HG03095 (cell line): Measurements from ENCODE around the gene BUB3.
"Not testable (repeated sequence)": the region's sequence is repeated elsewhere in the genome, so short reads cannot be mapped to it uniquely, and the experiment has no call there.

Experiments used
- ATAC-seq: cut with Tn5 transposase; IDR thresholded peaks from one replicate; pipeline ENCODE4 v1.9.1; 2021; ENCODE audit warnings: moderate library complexity; ENCODE audit not compliant: unreplicated experiment

The BUB3 gene

DNA sequence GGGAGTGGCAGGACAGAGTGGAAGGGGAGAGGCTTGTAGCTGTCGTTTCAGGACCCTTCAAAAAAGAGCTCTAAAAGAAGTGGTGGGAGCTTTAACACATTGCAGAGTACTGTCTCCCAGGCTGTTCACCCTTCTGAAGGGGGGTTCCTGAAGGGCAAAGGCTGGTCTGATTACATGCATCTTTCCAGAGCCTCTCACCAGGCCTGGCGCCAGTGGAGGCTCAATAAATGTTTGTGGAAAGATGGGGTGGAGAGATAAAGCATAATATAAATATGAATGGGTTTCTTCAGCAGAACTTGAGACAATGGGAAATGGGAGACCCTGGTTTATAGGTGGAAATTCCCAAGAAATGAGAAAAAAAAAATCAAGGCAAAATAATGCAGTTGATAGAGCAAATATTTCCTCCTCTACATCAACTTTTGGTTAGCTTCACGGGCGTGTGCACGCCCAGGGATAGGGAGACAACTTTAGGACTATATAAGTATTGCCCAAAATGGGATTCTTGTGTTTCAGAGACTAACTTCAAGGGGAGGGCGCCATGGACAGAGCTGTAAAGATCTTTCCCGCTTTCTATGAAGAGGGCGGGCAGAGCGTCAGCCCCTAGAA, 613 bp upstream of the BUB3 start:
- ATAC-seq: no peak

DNA sequence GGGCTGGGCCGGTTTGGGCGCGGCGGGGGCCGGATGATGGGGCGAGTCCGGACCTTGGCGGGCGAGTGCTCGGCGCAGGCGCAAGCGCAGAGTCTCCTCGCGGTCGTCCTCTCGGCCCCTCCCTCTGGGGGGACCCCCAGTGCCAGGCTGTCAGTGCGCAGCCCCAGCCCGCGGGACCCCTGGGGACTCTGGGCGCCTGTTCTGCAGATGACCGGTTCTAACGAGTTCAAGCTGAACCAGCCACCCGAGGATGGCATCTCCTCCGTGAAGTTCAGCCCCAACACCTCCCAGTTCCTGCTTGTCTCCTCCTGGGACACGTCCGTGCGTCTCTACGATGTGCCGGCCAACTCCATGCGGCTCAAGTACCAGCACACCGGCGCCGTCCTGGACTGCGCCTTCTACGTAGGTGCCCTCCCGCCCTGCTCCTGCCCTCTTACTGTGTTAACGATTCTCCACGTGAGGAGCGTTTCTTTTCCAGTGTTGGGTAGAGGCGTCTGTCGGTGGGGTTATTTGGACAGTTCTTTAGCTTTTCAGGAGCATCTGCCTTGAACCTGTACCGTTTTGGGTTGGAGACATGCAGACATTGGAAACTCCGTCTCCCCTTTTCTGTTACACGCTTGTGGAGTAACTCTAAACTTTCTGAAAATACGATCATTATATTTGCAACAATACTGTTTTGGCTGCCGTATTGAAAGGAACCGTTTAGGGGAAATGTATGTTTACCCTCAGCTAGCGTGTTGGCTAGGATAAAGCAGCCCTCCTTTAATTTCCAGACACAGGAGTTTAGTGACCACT, 706 bp downstream of the BUB3 start:
- ATAC-seq: peak; percentile 45

GRCh38 chr10:123156078-123156477, 1.9 kb downstream of the BUB3 start:
- no peak for ATAC-seq

GRCh38 chr10:123157210-123157609, 3.0 kb downstream of the BUB3 start:
- ATAC-seq: no peak

DNA sequence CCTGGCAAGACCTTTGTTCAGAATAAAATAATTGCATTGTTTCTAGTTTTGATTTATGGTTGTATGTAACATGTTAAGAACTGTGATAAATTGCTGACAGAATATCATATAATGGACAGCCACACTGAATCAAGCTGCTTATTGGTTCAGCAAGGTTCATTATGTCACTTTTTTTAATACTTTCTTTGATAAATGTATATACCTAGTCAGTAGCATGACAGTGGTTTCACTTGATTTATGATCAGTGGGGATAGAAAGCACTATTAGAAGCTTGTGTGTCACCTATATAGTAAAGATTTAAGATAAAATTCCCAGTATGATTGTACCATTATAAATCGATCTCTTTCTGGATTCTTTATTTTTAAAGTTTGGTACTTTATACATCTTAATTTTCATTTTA, 4.5 kb downstream of the BUB3 start:
- no peak for ATAC-seq

GRCh38 chr10:123160311-123160980, 6.2 kb downstream of the BUB3 start:
- no peak for ATAC-seq

DNA sequence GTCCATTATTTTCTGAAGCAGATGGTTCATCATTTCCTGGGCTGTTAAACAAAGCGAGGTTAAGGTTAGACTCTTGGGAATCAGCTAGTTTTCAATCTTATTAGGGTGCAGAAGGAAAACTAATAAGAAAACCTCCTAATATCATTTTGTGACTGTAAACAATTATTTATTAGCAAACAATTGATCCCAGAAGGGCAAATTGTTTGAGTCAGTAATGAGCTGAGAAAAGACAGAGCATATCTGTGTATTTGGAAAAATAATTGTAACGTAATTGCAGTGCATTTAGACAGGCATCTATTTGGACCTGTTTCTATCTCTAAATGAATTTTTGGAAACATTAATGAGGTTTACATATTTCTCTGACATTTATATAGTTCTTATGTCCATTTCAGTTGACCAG, 10.1 kb downstream of the BUB3 start:
- no peak for ATAC-seq

DNA sequence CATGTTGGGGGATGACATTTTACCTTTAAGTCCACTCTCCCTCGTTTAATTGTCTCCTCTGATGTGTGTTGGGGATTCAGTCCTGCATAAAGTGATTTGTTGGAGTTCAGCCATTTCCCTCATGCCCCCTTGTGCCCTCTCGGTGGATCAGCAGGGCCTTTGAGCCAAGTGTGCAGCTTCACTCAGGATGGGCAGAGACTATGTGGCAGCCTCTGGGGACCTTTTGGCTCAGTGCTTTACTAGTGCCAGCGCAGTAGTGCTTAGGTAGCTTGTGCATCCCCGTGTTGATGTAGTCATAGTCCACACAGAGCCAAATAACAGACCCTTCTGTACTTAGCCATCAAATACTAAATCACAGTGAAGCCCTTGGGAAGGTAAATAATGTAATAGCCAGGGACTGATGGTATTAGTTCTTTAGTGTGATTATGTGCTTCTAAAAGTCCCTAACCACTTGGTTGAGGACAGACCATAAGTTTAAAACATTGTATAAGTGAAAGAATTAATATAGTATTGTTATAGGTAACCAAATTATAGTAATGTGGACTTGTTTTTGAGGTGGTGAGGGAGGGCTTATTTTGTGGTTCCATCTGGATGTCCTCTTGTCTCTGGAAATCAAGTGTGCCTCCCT, 11.4 kb downstream of the BUB3 start:
- ATAC-seq: no peak

DNA sequence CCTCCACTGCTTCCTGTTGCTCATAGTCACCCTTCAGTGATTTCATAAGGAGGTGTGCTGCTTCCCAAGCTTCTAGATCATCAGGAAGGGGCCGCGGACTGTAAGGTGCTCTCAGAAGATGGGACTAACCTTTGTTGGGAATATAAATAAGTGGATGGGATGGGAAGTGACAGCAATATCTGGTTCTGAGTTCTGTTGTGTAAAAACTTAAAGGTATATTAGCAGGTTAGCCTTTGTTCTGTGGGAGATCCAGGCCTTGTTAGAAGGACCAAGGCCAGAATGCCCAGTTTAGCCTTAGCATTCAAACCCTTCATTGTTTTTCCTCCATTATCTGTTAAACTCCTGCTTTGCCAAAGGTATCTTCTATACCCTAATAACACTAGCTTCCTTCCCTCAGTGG, 12.4 kb downstream of the BUB3 start:
- no peak for ATAC-seq

DNA sequence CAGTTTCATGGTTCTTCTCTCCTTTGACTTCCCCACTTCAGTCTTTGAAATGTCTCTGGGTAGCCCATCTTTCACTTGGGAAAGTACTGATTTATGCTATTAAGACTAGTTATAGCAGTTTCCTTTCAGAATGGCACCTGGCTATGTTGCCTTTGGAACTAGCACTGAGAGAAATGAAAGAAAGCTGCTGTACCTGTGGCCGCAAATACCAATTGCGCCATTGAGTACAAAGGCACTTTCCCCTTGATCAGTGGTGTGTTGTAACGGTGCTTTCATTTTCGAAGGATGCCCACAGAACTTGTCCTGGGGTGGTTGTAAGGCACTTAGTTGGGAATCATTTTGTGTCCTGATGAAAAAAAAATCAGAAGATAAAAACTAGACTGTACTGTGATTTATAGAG, 16.8 kb downstream of the BUB3 start:
- ATAC-seq: no peak

DNA sequence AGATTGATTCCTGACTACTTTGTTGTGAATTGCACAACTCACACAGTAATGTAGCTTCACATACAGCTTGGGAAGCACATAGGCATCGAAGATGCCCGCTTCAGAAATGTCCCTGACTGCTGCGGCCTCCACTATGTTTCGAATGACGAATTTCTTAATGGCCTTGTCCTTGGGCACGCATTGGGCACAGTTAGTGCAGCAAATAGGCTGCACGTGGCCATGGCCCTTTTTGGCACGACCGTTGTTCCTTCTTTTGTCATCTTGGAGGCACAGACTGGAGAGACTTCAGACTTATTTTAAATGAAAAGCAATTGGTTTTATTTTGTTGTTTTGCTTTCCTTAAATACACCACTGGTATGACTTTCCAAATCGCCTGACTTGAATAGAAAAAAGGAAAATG, 17.4 kb downstream of the BUB3 start:
- not testable (repeated sequence) for ATAC-seq

DNA sequence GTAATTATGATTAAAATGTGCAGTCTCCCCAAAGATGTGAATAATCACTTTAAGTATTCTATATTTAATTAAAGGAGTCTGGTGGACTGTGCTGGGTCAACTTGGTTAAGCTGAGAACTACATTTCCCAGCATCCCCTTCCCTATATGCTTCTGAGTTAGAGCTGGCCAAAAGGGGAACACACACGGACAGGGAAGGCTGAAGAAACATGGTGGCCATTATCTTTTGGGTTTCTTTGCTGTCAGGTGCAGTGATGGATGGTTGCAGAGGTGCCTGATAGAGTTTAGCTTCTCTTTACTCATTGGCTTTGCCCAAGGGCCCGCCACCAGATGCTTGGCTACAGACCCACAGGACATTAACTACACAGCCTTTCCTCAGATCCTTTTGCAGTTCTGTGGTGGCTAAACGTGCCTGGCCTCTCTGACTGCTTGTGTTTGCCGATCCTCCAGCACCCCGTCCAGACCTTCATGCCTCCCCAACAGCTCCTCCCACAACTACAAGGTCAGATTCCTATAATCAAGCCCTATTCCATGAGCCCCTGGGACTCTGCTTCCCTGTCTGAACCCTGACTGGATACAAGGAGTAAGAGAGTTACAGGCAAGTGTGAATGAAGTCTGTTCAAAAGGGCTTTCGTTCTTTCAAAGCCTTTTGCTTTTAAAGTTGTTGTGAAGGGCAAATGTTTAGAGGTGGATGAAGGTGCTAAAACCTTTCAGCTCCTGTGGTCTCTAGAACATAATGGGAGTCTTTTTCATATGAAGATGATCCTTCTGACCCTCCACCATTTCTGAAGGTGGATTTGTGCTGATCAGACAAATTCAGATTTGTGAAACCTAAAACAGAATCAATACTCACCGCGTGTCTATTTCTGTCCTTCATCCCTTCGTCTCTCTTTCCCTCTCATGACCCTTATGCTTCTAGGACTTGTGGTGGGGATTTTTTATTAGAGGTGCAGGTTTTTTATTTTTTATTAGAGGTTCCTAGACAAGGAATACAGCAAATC, 21.5 kb downstream of the BUB3 start:
- no peak for ATAC-seq

- ATAC-seq: not testable (repeated sequence)
Observed at GRCh38 chr10:123178390-123178789, 24.2 kb downstream of the BUB3 start.

DNA sequence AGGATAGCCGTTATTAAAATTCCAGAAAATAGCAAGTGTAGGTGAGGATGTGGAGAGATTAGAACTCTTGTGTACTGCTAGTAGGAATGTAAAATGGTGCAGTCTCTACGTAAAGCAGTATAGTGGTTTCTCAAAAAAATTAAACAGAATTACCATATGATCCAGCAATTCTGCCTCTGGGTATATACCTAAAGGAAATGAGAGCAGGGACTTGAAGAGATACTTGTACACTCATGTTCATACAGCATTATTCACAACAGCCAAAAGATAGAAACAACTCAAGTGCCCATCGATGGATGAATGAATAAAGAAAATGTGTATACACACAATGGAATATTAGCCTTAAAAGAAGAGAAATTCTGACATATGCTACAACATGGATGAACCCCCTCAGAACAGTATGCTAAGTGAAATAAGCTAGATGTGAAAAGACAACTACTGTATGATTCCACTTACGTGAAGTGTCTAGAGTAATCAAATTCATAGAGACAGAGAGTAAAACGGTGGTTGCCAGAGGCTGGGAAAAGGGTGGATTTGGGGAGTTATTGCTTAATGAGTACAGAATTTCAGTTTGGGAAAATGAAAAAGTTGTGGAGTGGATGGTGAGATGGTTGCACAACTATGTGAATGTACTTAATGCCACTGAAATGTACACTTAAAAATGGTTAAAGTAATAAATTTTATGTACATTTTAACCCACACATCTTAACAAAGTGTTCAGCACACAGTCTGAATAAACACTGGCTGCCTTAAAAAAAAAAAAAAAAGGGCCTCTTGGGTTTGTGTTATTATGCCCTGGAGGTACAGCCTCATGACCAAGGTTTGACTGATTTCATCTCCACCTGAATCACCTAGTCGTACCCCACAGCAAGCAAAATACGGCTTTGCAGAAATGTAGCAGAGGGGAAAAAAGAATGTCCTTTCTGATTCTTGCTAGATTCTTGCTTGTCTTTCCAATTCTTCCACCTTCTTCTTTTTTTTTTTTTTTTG, 26.2 kb downstream of the BUB3 start:
- ATAC-seq: no peak

DNA sequence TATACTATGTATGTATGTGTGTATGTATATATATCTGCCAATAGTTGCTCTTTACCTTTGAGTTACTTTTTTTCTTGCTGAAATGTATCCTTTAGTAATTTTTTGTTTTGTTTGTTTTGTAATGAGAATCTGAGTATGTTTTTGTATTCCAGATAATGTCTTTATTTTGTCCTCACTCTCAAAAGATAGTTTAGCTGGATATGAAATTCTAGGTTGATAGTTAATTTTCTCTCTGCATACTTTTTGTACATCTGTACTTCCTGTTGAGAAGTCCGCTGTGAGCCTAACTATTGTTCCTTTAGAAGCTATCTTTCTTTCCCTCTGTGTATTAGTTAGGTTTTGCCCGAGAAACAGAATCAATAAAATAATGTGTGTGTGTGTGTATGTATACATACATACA, 29.5 kb downstream of the BUB3 start:
- ATAC-seq: no peak

DNA sequence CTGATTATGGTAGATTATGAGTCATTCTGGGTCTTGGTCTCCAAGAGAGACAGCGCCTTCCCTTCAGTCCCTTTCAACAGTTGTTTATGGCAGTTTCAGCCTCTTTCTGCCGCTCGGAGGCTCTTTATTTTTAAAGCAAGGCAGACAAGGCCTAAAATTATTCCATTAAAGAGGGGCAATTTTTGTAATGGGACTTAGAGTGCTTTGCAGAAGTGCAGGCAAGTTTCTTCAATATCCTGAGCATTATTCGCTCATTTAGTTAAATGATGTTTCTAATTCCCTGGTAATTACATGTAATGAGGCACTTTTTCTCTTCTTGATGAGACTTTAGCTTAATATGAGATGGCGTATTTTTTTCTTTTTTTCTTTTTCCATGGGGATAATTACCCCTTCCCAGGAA, 33.6 kb downstream of the BUB3 start:
- ATAC-seq: no peak

DNA sequence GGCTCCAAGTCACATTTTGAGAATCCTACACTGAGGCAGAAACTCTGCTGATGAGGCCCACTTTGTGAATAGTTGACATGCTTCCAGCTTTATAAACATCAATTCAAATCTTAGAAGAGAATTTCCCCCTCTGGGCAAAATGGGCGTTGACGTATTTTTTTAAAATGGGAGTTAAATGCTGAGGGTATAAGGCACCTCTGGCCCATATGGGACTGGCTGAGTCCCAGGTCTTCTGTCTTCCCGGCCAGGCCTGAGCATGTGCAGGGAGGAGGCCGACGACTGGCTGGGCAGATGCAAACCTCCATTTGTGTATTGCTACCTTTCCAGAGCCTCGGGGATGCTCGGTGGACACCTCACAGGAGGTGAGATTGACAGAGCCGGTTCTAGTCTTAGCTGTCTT, 37.7 kb downstream of the BUB3 start:
- ATAC-seq: no peak

DNA sequence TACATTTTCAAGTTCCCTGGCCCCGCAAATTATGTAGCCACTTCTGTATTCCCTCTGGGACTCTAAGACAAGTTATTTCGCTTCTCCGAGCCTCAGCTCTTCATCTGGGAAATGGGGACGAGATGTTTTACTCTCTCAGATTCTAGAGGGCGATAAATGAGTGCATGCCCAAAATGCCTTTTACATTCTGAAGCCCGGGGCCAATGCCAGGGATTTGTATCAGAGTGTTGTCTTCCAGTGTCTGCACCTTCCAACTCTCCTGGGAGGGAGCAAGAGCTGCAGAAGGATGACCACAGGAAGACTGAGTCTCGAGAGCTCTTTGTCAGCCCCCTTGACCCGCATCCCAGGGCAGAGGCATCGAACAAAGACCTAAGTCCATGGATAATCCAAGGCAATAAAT, 39.9 kb downstream of the BUB3 start:
- no peak for ATAC-seq

DNA sequence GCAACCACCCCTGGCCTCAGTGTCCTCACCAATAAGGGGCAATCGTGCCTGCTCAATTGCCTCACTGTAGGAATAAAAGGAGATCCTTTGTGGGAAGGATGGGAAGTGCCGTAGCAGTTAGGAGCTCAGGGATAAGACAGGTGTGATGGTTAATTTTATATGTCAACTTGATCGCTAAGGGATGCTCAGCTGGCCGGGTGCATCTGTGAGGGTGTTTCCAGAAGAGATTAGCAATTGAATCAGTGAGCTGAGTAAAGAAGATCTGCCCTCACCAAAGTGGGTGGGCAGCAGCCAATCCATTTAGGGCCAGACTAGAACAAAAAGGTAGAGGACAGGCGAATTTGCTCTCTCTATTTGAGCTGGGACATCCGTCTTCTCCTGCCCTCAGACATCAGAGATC, 46.3 kb downstream of the BUB3 start:
- ATAC-seq: no peak
